A673 (cell line): ENCODE results near the gene SIRT2. TPM values are rescaled to one million over a fixed set of nuclear protein-coding genes. Genes with fewer than 3 reads are reported as not detected.
"Not testable (repeated sequence)": the region's sequence is repeated elsewhere in the genome, so short reads cannot be mapped to it uniquely, and the experiment has no call there.

Experiments used
- BruUV-seq: library from RNA; stranded (reverse); fragments of 400-500 nt; replicated peaks from 2 replicates; lab custom pipeline; 2021; lab: Mats Ljungman, UMichigan
- CTCF ChIA-PET: fragments of 300-600 bp; sonication (Branson Sonifier 250); formaldehyde crosslinking; loops from one replicate; lab custom pipeline; 2022; ENCODE audit warnings: antibody characterized with exemption; lab: Charles Lee
- POLR2A ChIA-PET: fragments of 300-600 bp; sonication (Branson Sonifier 250); formaldehyde crosslinking; loops from one replicate; lab custom pipeline; 2022; ENCODE audit warnings: antibody characterized with exemption; ENCODE audit not compliant: low non-redundant PET; lab: Charles Lee
- DNase-seq: peaks from one replicate; pipeline ENCODE4 v3.0.0-alpha.2; 2015; ENCODE audit warnings: low spot score
- H3K27ac ChIP-seq: fragments of 200-600 bp; sonication (generic); 2 replicates; pipeline ENCODE4 v1.5.1; 2016; ENCODE audit warnings: mixed run types, low read depth, mild to moderate bottlenecking, mixed read lengths, antibody characterized with exemption, low read length; ENCODE audit not compliant: poor library complexity, severe bottlenecking
- H3K27me3 ChIP-seq: fragments of 200-600 bp; sonication (generic); replicated peaks from 2 replicates; pipeline ENCODE4 v1.6.1; 2017; ENCODE audit warnings: mixed run types, low read depth, mild to moderate bottlenecking, mixed read lengths, antibody characterized with exemption, low read length; ENCODE audit not compliant: insufficient read depth, poor library complexity
- H3K36me3 ChIP-seq: fragments of 200-600 bp; sonication (generic); 2 replicates; pipeline ENCODE4 v1.6.1; 2016; ENCODE audit warnings: mixed run types, mild to moderate bottlenecking, mixed read lengths, antibody characterized with exemption, low read length; ENCODE audit not compliant: insufficient read depth, poor library complexity, severe bottlenecking
- H3K4me1 ChIP-seq: fragments of 200-600 bp; sonication (generic); 2 replicates; pipeline ENCODE4 v1.6.1; 2017; ENCODE audit warnings: mixed run types, mild to moderate bottlenecking, mixed read lengths, antibody characterized with exemption, low read length; ENCODE audit not compliant: insufficient read depth, poor library complexity, severe bottlenecking
- H3K4me3 ChIP-seq: fragments of 200-600 bp; sonication (generic); 2 replicates; pipeline ENCODE4 v1.5.1; 2016; ENCODE audit warnings: low read depth, mixed run types, mild to moderate bottlenecking, mixed read lengths, low read length; ENCODE audit not compliant: poor library complexity, severe bottlenecking
- H3K9me3 ChIP-seq: fragments of 200-600 bp; sonication (generic); 2 replicates; pipeline ENCODE4 v1.6.1; 2016; ENCODE audit warnings: mixed run types, low read depth, mild to moderate bottlenecking, mixed read lengths, antibody characterized with exemption, low read length; ENCODE audit not compliant: poor library complexity, severe bottlenecking
- CTCF ChIP-seq: fragments of 300-800, 200-600 bp; sonication (generic); conservative IDR thresholded peaks from 2 replicates; pipeline ENCODE4 v1.5.1; 2017; ENCODE audit warnings: low read depth, mild to moderate bottlenecking, antibody characterized with exemption, low read length, moderate library complexity, mixed read lengths
- EZH2 ChIP-seq: fragments of 200-600 bp; sonication (generic); IDR thresholded peaks from 2 replicates; pipeline ENCODE4 v1.6.1; 2017; ENCODE audit warnings: borderline replicate concordance, low read depth, mild to moderate bottlenecking, mixed read lengths, antibody characterized with exemption, low read length; ENCODE audit not compliant: poor library complexity, severe bottlenecking
- intact Hi-C: fragments of 100-400 bp; cut with micrococcal nuclease; formaldehyde crosslinking; loops from one replicate; pipeline ENCODE4 v1.10.0; 2022; ENCODE audit not compliant: unreplicated experiment
- total RNA-seq: library from RNA; stranded (reverse); gene quantifications from 2 replicates; pipeline ENCODE4 v1.2.3, GENCODE V29; 2021

Gene SIRT2
- total RNA-seq, 1 experiment from 2014 or later = 32.2 TPM

DNA sequence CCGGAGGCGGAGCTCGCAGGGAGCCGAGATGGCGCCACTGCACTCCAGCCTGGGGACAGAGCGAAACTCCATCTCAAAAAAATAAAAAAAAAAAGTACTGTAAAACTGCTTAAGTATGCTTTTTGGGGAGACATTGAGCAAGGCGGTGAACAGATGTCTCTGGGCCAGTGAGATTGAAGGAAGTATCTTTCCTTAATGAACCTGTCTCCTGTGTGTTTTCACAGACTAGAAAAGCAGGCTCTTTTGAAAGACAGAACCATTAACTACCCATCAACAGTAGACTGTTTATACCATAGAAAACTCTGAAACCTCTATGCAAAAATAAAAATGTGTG, 66.4 kb downstream of the SIRT2 start:
- no peak for DNase-seq
- ChIA-PET CTCF (no interaction called here), POLR2A (no interaction called here)
- peak overlapping the region; percentile 82 for H3K27ac ChIP-seq
- H3K36me3 ChIP-seq = peaks cover 31% of the 10 kb centered on the region
- intact Hi-C loops = no loop called here
- no peaks in the 10 kb centered on the region for H3K9me3 ChIP-seq
- TF ChIP-seq CTCF (no peak), EZH2 (no peak)
- H3K27me3 ChIP-seq = no peaks in the 10 kb centered on the region
- peaks cover 12% of the 10 kb centered on the region for H3K4me1 ChIP-seq
- no peak overlapping the region for H3K4me3 ChIP-seq
- no TSS peak for BruUV-seq

- H3K27ac ChIP-seq = peak overlapping the region; percentile 82
- no peaks in the 10 kb centered on the region for H3K9me3 ChIP-seq
- BruUV-seq = TSS peak; percentile 56
- H3K4me1 ChIP-seq = peaks cover 12% of the 10 kb centered on the region
- no peak for DNase-seq
- H3K36me3 ChIP-seq = peaks cover 17% of the 10 kb centered on the region
- intact Hi-C loops = no loop called here
- POLR2A ChIA-PET = interaction anchor here (0.5 to 1.2 kb wide), 4 partner anchors 18 to 235 kb away, joined by 3 to 6 read pairs (median 4); no protein-coding TSS in a partner anchor
- peak overlapping the region; percentile 67 for H3K4me3 ChIP-seq
- TF ChIP-seq EZH2 (no peak), CTCF (no peak)
- CTCF ChIA-PET = no interaction called here
- no peaks in the 10 kb centered on the region for H3K27me3 ChIP-seq
These were observed 68.2 kb downstream of the SIRT2 start for GRCh38 chr19:38831142-38831605.

DNA sequence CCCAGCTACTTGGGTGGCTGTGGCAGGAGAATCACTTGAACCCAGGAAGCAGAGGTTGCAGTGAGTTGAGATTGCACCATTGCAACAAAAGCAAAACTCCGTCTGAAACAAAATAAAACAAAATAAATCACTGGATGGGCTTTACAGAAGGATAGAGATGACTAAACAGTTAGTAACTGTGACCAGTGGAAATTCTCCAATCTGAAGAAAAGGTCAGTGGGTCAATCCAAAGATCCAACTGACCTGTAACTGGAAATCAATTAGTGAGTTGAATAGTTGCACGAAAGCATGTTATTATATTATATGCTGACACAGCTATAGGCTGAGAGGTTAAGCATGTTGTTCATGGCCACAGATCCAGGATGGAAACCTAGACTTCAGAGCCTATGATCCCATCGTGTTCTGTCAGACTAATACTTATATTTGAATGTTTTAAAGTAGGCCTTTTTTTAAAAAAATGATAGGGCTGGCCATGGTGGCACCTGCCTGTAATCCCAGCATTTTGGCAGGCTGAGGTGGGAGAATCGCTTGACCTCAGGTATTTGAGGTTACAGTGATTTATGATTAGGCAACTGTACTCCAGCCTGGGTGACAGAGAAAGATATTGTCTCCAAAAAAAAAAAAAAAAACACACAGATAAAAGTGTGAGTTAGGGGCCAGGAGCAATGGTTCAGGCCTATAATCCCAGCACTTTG, 69.2 kb downstream of the SIRT2 start:
- H3K27ac ChIP-seq = no peak overlapping the region
- no peak for DNase-seq

GRCh38 chr19:38829203-38829602, 70.2 kb downstream of the SIRT2 start:
- POLR2A ChIA-PET = interaction anchor here (0.6 kb wide), 1 partner anchor 285 kb away, joined by 6 read pairs; no protein-coding TSS in a partner anchor

More for the DNA sequence above, 69.2 kb downstream of the SIRT2 start:
- H3K9me3 ChIP-seq = no peaks in the 10 kb centered on the region
- TF ChIP-seq EZH2 = no peak
- TF ChIP-seq CTCF = no peak
- ChIA-PET POLR2A (interaction anchor here (0.6 to 0.7 kb wide), 2 partner anchors 21 to 236 kb away, joined by 3 to 11 read pairs; no protein-coding TSS in a partner anchor), CTCF (no interaction called here)
- H3K27me3 ChIP-seq = no peaks in the 10 kb centered on the region
- intact Hi-C loops = no loop called here
- peaks cover 7% of the 10 kb centered on the region for H3K36me3 ChIP-seq
- peaks cover 12% of the 10 kb centered on the region for H3K4me1 ChIP-seq
- no TSS peak for BruUV-seq
- no peak overlapping the region for H3K4me3 ChIP-seq

More at GRCh38 chr19:38829203-38829602, 70.2 kb downstream of the SIRT2 start:
- intact Hi-C loops, DNase-seq, H3K9me3 ChIP-seq, H3K27me3 ChIP-seq, H3K36me3 ChIP-seq, H3K27ac ChIP-seq, BruUV-seq, H3K4me3 ChIP-seq: not testable (repeated sequence)
- peaks cover 12% of the 10 kb centered on the region for H3K4me1 ChIP-seq
- CTCF ChIA-PET = interaction anchor here (0.6 kb wide), 1 partner anchor 409 kb away, joined by 5 read pairs; no protein-coding TSS in a partner anchor
